Activated naive CD8-positive, alpha-beta T cell (primary cell): Measurements from ENCODE around the gene AIM2.

Experiments
- H3K27ac Mint-ChIP-seq: one replicate; pipeline ENCODE4 v1.8.0; 2021; ENCODE audit warnings: mixed read lengths
- H3K27me3 Mint-ChIP-seq: one replicate; pipeline ENCODE4 v1.8.0; 2021; ENCODE audit warnings: mixed read lengths
- H3K36me3 Mint-ChIP-seq: one replicate; pipeline ENCODE4 v1.8.0; 2021; ENCODE audit warnings: mixed read lengths
- H3K4me1 Mint-ChIP-seq: one replicate; pipeline ENCODE4 v1.8.0; 2021; ENCODE audit warnings: low read depth, mixed read lengths
- H3K4me3 Mint-ChIP-seq: one replicate; pipeline ENCODE4 v1.8.0; 2021; ENCODE audit warnings: mild to moderate bottlenecking, mixed read lengths
- H3K9me3 Mint-ChIP-seq: one replicate; pipeline ENCODE4 v1.8.0; 2021; ENCODE audit warnings: low read depth, mixed read lengths

AIM2 gene

DNA sequence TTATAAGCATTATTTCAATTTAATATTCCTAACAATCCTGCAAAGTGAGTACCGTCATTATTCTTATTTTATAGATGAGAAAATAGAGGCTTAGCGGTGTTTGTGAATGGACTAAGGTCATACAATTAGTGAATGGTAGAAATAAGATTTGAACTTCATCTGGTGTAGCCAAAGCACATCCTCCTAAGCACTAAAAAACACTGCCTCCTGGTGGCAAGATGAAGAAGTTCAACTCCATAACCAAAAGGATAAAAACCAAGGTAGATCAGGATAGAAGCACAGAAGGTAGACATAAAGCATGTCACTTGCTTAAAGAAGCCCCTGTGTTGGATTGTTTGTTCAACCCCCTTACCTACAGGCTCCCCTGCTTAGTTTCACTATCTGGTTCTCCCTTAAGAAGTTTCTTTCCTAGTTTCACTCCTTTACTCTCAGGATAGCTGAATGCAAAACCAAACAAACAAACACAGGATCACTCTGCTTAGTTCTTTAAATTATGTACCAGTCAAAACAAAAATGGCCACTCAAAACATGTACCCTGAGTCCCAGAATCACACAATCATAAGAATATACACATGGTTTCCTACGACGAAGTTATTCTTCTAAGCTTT is 12.7 kb upstream of the AIM2 start:
- H3K4me1 Mint-ChIP-seq: peaks cover 30% of the 10 kb centered on the region
- H3K36me3 Mint-ChIP-seq: no peaks in the 10 kb centered on the region
- H3K27me3 Mint-ChIP-seq: no peaks in the 10 kb centered on the region
- H3K4me3 Mint-ChIP-seq: no peak overlapping the region
- H3K27ac Mint-ChIP-seq: no peak overlapping the region
- H3K9me3 Mint-ChIP-seq: no peaks in the 10 kb centered on the region

DNA sequence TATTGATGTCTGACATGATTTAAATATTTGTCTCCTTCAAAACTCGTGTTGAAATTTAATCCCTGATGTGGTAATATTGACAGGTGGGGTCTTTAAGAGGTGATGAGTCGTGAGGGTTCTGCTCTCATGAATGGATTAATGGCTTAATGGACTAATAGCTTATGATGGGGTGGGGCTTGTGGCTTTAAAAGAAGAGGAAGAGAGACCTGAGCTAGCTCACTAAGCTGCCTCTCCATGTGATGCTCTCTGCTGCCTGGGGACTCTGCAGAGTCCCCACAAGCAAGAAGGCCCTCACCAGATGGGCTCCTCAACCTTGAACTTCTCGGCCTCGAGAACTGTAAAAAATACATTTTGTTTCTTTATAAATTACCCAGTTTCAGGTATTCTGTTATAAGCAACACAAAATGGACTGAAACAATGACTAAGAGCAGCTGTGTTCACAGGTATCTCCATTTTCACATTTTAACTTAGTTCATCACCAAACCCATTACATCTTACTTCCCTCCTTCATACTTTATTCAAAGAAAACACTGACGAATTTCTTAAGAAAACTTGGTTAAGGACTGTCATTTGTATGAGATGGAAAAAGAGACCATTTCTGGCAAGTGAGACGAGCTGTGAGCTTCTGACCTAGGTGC is 12.1 kb upstream of the AIM2 start:
- no peaks in the 10 kb centered on the region for H3K27me3 Mint-ChIP-seq
- H3K4me3 Mint-ChIP-seq: no peak overlapping the region
- H3K9me3 Mint-ChIP-seq: no peaks in the 10 kb centered on the region
- peaks cover 30% of the 10 kb centered on the region for H3K4me1 Mint-ChIP-seq
- H3K36me3 Mint-ChIP-seq: no peaks in the 10 kb centered on the region
- peak overlapping the region; percentile 61 for H3K27ac Mint-ChIP-seq

DNA sequence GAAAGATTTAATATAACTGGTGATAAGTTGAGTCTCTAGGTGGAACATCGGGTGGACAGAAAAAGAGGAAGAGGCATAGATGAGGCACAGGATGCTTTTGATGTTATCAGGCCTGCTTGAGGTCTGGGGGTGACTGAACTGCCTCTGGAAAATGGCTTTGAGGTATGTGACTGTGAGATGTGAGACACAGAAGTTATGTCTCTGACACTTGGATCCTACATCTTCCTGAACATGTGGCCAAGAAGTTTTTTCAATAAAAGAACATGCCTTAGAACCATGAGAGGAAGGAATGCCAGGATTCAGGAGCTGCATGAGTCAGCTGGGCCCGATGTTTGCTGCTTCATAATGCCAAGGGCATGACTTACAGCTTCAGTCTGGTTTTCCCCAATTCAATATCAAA is 11.5 kb upstream of the AIM2 start:
- H3K36me3 Mint-ChIP-seq: no peaks in the 10 kb centered on the region
- H3K4me3 Mint-ChIP-seq: no peak overlapping the region

DNA sequence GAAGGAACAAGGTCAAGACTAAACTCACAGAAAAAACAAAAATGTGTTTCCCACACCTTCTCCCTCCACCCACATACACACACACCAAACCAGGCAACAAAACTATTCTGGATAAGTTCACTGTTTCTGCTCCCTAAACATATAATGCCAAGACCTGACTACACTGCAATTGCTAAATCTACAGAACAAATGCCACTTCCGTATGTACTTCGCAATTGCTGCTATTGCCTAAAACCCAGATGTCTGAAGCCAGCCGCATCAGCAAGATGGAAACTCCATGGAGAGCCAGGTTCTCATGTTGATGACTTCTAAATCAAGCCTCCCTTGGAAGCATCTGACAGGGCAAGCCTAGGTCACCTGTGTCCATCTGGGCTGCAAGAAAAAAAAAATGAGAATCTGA is 8.3 kb upstream of the AIM2 start:
- Mint-ChIP-seq H3K4me3 (no peak overlapping the region), H3K9me3 (no peaks in the 10 kb centered on the region), H3K36me3 (no peaks in the 10 kb centered on the region), H3K27me3 (peaks cover 2% of the 10 kb centered on the region), H3K4me1 (peaks cover 15% of the 10 kb centered on the region), H3K27ac (no peak overlapping the region)

More for the DNA sequence above, 11.5 kb upstream of the AIM2 start:
- peaks cover 30% of the 10 kb centered on the region for H3K4me1 Mint-ChIP-seq
- H3K27ac Mint-ChIP-seq: no peak overlapping the region
- no peaks in the 10 kb centered on the region for H3K9me3 Mint-ChIP-seq
- no peaks in the 10 kb centered on the region for H3K27me3 Mint-ChIP-seq

DNA sequence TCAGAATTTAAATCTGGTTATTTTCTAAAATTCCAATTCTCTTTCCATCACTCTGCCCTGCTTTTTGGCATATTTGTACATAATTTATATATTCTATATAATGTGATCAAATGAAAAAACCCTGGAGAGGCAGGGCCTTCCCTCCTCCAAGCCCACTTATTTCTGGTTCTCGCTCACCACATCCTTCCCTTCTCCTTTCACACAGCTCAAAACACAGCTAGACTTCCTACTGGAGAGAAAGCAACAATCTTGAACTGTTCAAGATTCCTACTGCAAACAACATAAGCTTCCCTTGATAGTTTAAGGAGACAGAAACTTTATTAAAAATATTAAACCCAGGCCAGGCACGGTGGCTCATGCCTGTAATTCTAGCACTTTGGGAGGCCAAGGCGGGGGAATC is 7.6 kb upstream of the AIM2 start:
- H3K9me3 Mint-ChIP-seq: no peaks in the 10 kb centered on the region
- H3K27me3 Mint-ChIP-seq: peaks cover 2% of the 10 kb centered on the region
- H3K4me1 Mint-ChIP-seq: peaks cover 12% of the 10 kb centered on the region
- no peaks in the 10 kb centered on the region for H3K36me3 Mint-ChIP-seq
- no peak overlapping the region for H3K4me3 Mint-ChIP-seq
- H3K27ac Mint-ChIP-seq: no peak overlapping the region

DNA sequence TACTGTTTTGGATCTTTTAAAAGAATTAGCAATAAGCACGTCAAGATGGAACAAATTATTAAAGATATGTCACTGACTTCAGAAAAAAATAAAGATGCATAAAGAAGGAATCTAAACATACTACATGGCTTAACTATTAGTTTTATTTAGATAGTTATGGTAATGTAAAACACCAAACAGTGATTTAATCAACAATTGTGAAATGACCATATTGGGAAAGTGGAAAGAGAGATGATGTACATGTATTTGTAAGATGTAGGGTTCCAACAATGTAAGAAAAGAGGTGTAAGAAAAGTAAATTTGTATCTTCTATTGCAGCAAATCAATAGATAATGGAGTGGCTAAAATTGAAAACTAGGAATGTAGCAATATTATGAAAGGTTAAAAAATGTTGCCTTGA is 6.4 kb upstream of the AIM2 start:
- Mint-ChIP-seq H3K27me3 (peaks cover 4% of the 10 kb centered on the region), H3K4me1 (peaks cover 6% of the 10 kb centered on the region), H3K4me3 (no peak overlapping the region), H3K36me3 (no peaks in the 10 kb centered on the region), H3K9me3 (no peaks in the 10 kb centered on the region), H3K27ac (no peak overlapping the region)

DNA sequence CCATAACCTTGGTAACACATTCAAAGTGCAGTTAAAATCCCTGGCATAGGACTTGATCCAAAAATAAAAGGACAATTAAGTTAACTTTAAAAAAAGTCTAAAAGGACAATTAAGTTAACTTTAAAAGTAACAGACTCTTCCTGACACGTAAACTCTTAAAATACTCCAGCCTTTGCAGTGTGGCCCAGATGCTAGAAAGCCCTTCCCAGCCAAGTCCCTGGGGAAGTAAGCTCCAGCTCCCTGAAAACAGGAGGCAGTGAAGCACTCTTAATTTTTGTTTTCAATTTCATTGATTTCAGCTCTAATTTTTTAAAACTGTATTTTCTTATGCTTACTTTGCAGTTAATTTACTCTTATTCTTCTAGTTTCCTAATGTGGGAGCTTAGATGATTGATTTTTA is 5.1 kb upstream of the AIM2 start:
- Mint-ChIP-seq H3K27me3 (peaks cover 4% of the 10 kb centered on the region), H3K4me3 (no peak overlapping the region), H3K4me1 (peaks cover 16% of the 10 kb centered on the region)

DNA sequence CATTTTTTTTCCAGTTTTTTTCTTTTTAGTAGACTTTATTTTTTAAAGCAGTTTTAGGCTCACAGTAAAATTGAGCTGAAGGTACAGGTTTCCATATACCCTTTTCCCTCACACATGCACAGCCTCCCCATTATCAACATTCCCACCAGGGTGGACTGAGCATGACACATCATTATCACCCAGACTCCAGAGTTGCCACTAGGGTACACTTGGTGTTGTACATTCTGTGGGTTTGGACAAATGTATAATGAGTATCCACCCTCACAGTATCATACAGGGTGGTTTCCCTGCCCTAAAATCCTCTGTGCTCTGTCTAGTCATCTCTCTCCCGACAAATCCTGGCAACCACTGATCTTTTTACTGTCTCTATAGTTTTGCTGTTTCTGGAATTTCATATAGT is 3.0 kb upstream of the AIM2 start:
- Mint-ChIP-seq H3K27ac (peak overlapping the region; percentile 0), H3K27me3 (peaks cover 4% of the 10 kb centered on the region), H3K36me3 (no peaks in the 10 kb centered on the region), H3K4me1 (peaks cover 22% of the 10 kb centered on the region), H3K9me3 (no peaks in the 10 kb centered on the region), H3K4me3 (no peak overlapping the region)

More for the DNA sequence above, 5.1 kb upstream of the AIM2 start:
- Mint-ChIP-seq H3K27ac (no peak overlapping the region), H3K36me3 (no peaks in the 10 kb centered on the region), H3K9me3 (no peaks in the 10 kb centered on the region)

DNA sequence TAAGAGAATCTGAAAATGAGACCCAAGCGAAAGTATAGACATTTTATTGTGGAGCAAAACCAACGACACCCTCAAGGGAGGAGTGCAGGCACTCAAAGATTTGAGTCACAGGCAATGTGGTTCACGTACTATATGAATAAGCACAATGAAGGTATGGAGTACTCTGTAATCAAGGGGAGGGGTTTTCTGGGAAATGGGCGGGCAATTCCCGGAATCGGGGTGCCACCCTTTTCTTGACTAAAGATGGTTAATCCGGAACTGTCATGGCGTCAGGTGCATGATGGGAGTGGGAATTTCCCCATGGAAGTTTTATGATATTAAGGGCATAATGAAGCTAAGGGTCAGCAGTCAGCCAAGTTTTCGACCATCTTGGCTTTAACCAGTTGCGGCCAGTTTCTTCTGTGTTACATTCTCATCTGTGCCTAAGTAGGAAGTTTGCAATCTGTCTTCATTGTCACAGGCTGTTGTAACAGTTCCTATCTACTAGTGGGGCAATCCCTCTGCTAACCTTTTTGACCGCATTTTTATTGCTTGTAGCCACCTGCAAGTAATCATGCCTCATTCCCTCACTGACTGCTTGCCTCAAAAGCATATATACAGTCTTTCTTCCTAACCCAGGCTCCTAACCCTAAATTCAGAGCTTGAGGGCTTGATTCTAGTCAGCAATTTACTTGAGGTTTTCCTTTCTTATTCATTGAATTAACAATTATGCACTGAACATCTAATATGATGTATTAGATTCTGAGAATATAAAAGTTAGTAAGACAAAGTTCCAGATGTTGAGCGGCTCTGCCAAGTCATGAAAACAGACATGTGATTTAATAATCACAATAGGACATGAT is 775 bp upstream of the AIM2 start:
- Mint-ChIP-seq H3K27me3 (peaks cover 3% of the 10 kb centered on the region), H3K9me3 (no peaks in the 10 kb centered on the region), H3K4me3 (peak overlapping the region; percentile 79), H3K36me3 (no peaks in the 10 kb centered on the region), H3K4me1 (peaks cover 22% of the 10 kb centered on the region), H3K27ac (peak overlapping the region; percentile 90)

DNA sequence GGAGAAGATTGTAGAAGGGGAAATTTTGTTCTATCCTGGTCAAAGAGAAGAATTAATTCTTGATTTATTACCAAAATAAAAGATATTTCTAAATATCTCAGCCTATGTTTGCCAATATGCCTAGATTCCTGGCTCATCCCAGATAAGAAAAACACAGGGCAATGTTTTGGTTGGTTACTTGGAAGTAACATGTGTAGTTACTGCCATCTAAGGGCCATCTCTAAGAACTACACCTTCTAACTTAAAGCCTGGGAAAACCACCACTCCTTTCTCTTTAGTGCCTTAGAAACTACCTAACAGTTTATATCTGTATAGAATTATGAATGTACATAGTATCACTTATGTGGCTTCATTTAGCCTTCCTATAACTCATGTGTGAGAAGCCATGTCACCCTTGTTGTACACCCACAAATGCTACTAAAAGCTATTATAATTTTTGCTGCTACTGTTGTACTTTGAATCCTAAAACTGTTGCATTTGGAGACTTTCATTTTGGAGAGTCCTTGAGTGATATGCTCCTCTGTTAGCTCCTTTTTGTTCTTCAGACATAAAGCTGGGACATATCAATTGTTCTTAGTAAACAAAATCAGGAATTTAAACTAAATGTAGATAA is 4.5 kb downstream of the AIM2 start:
- Mint-ChIP-seq H3K27me3 (no peaks in the 10 kb centered on the region), H3K36me3 (no peaks in the 10 kb centered on the region), H3K4me1 (peaks cover 27% of the 10 kb centered on the region), H3K27ac (no peak overlapping the region), H3K9me3 (no peaks in the 10 kb centered on the region), H3K4me3 (no peak overlapping the region)

DNA sequence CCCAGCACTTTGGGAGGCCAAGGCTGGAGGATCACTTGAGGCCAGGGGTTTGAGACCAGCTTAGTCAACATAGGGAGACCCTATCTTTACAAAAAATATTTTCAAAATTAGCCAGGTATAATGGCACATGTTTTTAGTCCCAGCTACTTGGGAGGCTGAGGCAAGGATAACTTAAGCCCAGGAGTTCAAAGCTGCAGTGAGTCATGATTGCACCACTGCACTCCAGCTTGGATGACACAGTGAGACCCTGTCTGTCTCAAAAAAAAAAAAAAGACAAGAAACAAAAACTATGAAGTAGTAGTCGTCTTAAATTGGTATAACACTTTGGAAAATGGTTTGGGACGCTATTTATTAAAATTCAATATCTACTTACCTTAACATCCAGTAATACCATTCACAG is 7.7 kb downstream of the AIM2 start:
- peaks cover 18% of the 10 kb centered on the region for H3K4me1 Mint-ChIP-seq
- H3K9me3 Mint-ChIP-seq: no peaks in the 10 kb centered on the region
- H3K36me3 Mint-ChIP-seq: no peaks in the 10 kb centered on the region
- H3K27me3 Mint-ChIP-seq: no peaks in the 10 kb centered on the region
- H3K4me3 Mint-ChIP-seq: no peak overlapping the region
- H3K27ac Mint-ChIP-seq: no peak overlapping the region

DNA sequence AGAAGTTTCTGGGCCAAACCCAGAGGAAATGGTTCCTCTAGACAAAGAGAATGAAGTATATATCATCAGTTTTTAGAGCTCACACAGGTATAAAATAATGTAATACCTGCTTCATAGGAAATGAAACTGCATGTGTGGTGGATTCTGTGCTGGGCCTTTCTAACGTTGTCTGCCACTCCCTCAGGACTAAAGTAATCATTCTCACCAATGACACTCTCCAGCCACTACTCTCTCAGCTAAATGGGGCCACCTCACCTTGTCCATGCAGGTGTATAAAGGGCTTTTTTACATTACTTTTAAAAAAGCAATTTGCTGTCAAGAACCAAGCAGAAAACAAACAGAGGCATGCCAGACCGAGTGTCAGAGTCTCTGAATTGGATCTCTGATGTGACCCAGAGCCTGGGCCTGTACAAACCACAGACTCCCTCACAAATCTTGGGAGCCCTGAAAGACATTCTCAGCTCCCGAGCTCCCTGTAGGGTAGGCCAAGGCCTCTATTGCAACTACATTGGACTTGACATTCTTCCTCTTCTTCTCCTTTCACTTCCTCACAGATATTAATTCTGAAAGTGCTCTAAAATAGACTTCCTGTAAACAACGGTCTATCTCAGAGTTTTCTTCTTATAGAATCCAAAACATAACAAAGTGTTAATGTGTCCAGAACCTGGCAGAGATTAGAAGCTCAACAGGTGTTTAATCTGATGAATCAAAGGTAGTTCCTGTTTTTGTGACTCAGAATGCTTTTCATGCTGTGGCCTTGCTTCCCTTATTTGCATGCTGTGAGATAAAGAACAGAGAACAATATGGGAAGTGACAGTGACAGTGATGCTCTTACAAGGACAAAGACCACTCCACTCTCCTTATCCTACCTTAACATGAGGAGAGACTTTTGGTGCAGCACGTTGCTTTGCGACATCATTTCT is 8.6 kb downstream of the AIM2 start:
- Mint-ChIP-seq H3K9me3 (no peaks in the 10 kb centered on the region), H3K27me3 (no peaks in the 10 kb centered on the region), H3K27ac (peak overlapping the region; percentile 89), H3K4me1 (peaks cover 18% of the 10 kb centered on the region), H3K36me3 (no peaks in the 10 kb centered on the region), H3K4me3 (peak overlapping the region; percentile 65)

DNA sequence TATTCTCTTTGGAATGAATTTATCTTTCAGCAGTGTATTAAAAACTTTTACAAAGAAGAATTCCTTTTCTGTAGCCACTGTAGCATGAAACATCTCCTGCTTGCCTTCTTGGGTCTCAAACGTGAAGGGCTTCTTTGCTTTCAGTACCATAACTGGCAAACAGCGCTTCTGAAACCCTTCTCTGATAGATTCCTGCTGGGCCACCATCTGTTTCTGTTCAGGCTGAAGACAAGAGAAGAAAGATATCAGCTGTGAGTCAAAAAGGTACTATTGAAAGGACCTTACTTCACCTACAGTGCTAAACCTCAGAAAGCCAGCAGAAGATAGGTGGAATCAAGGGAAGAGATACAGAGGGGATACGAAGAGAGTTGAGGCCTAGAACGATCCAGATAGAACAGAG is 10.5 kb downstream of the AIM2 start:
- no peak overlapping the region for H3K4me3 Mint-ChIP-seq
- H3K36me3 Mint-ChIP-seq: no peaks in the 10 kb centered on the region
- H3K9me3 Mint-ChIP-seq: no peaks in the 10 kb centered on the region
- no peak overlapping the region for H3K27ac Mint-ChIP-seq
- peaks cover 18% of the 10 kb centered on the region for H3K4me1 Mint-ChIP-seq
- no peaks in the 10 kb centered on the region for H3K27me3 Mint-ChIP-seq

DNA sequence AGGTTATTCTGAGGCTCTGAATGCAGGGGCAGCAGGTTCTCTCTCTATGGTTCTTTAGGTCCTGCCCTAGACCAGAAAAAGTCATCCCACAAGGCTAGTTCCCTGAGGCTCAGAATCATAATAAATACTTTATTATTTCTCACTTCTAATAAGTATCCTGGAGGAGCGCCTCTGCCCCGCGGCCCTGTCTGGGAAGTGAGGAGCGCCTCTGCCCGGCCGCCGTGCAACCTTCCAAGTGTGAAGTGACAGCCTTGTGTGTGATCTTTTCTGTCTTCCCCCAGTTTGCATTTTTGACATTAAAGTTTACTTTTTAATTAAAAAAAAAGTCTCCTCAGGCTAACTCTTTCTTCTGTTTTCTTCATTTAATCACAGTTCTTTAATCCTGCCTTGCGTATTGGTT is 11.5 kb downstream of the AIM2 start:
- Mint-ChIP-seq H3K36me3 (no peaks in the 10 kb centered on the region), H3K4me1 (peaks cover 18% of the 10 kb centered on the region), H3K9me3 (no peaks in the 10 kb centered on the region), H3K4me3 (no peak overlapping the region), H3K27me3 (no peaks in the 10 kb centered on the region), H3K27ac (no peak overlapping the region)
